Erythroblast (primary cell): ENCODE measurements around the gene GPR68.

ENCODE experiments used
- GATA1 ChIP-seq: IDR thresholded peaks from 2 replicates; pipeline ENCODE4 v1.6.1; 2011; ENCODE audit warnings: low read depth, mild to moderate bottlenecking, control low read depth, low read length, moderate library complexity
- POLR2A ChIP-seq: IDR thresholded peaks from 2 replicates; pipeline ENCODE4 v1.6.1; 2011; ENCODE audit warnings: mild to moderate bottlenecking, low read length

DNA sequence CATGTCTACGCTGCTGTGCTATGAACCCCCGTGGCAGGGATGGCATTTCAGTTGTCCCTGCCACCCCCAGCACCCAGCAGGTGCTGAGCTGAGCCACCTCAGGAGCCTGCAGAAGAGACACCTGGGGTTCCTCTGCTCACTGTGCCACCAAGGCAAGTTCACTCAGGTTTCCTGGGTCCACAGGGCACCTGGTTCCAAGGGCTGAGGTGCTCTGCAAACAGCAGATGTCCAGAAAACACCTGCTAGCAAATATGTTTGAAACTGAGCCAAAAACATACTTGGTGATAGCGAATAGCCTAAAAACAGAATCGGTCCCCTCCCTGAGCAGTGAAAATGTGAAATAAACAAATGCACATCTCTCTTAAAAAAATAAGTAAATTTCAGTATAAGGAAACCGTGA, 35.6 kb upstream of the GPR68 start:
- TF ChIP-seq POLR2A: no peak
- no peak for TF ChIP-seq GATA1
